OCI-LY7 (cell line): ENCODE results near the gene CCR5AS.

Experiments
- BruUV-seq: library from RNA; stranded (reverse); fragments of 400-500 nt; replicated peaks from 2 replicates; lab custom pipeline; 2021; lab: Mats Ljungman, UMichigan
- CTCF ChIA-PET: fragments of 300-600 bp; sonication (Branson Sonifier 250); formaldehyde crosslinking; loops from one replicate; lab custom pipeline; 2022; ENCODE audit warnings: antibody characterized with exemption; ENCODE audit not compliant: unreplicated experiment; lab: Charles Lee
- POLR2A ChIA-PET: fragments of 300-600 bp; sonication (Branson Sonifier 250); formaldehyde crosslinking; loops from one replicate; lab custom pipeline; 2022; ENCODE audit warnings: antibody characterized with exemption; lab: Charles Lee
- DNase-seq: peaks from one replicate; pipeline ENCODE4 v3.0.0-alpha.2; 2015; ENCODE audit warnings: low spot score
- H2AFZ ChIP-seq: fragments of 200-600 bp; sonication (generic), shearing (Covaris generic); 2 replicates; pipeline ENCODE4 v1.6.1; 2014; ENCODE audit warnings: mild to moderate bottlenecking, antibody characterized with exemption, low read length, moderate library complexity
- H3K27ac ChIP-seq: fragments of 200-600 bp; sonication (generic); 2 replicates; pipeline ENCODE4 v1.5.1; 2014; ENCODE audit warnings: mixed run types, low read depth, mild to moderate bottlenecking, moderate library complexity, low read length, inconsistent platforms; ENCODE audit not compliant: poor library complexity, severe bottlenecking
- H3K36me3 ChIP-seq: fragments of 200-600 bp; sonication (generic); 2 replicates; pipeline ENCODE4 v1.6.1; 2014; ENCODE audit warnings: mild to moderate bottlenecking, antibody characterized with exemption, low read length, moderate library complexity, mixed read lengths; ENCODE audit not compliant: insufficient read depth
- H3K4me1 ChIP-seq: fragments of 200-600 bp; sonication (generic); 2 replicates; pipeline ENCODE4 v1.5.1; 2014; ENCODE audit warnings: mild to moderate bottlenecking, low read length; ENCODE audit not compliant: insufficient read depth, poor library complexity, severe bottlenecking
- H3K4me2 ChIP-seq: fragments of 200-600 bp; sonication (generic); 2 replicates; pipeline ENCODE4 v1.6.1; 2014; ENCODE audit warnings: mild to moderate bottlenecking, low read length
- H3K4me3 ChIP-seq: fragments of 200-600 bp; sonication (generic); 2 replicates; pipeline ENCODE4 v1.5.1; 2014; ENCODE audit warnings: mild to moderate bottlenecking, low read depth, low read length; ENCODE audit not compliant: poor library complexity, severe bottlenecking
- H3K79me2 ChIP-seq: fragments of 200-600 bp; sonication (generic); 2 replicates; pipeline ENCODE4 v1.6.1; 2016; ENCODE audit warnings: low read depth, mild to moderate bottlenecking, low read length, moderate library complexity, mixed read lengths; ENCODE audit not compliant: insufficient read depth
- H3K9me2 ChIP-seq: fragments of 200-600 bp; sonication (generic); 2 replicates; pipeline ENCODE4 v1.6.1; 2016; ENCODE audit warnings: mild to moderate bottlenecking, low read length, mixed read lengths; ENCODE audit not compliant: insufficient read depth
- H3K9me3 ChIP-seq: fragments of 200-600 bp; sonication (generic); 2 replicates; pipeline ENCODE4 v1.6.1; 2014; ENCODE audit warnings: mild to moderate bottlenecking, mixed run types, low read length, mixed read lengths
- H4K20me1 ChIP-seq: fragments of 200-600 bp; sonication (generic); 2 replicates; pipeline ENCODE4 v1.6.1; 2014; ENCODE audit warnings: mild to moderate bottlenecking, antibody characterized with exemption, low read length, moderate library complexity, mixed read lengths; ENCODE audit not compliant: insufficient read depth
- EZH2phosphoT487 ChIP-seq: fragments of 200-600 bp; sonication (generic); IDR thresholded peaks from 2 replicates; pipeline ENCODE4 v1.6.1; 2018; ENCODE audit warnings: low read depth, borderline replicate concordance, mild to moderate bottlenecking, mixed run types, antibody characterized with exemption, low read length, moderate library complexity, mixed read lengths
- intact Hi-C: fragments of 100-400 bp; cut with micrococcal nuclease; formaldehyde crosslinking; loops from one replicate; pipeline ENCODE4 v1.10.0; 2022; ENCODE audit not compliant: unreplicated experiment
- TF ChIP-seq, protein P1 (sequence below): fragments of 200-600 bp; sonication (generic); conservative IDR thresholded peaks from 2 replicates; pipeline ENCODE4 v1.5.1; 2014; ENCODE audit warnings: mild to moderate bottlenecking, antibody characterized with exemption, low read length, moderate library complexity, mixed read lengths

Gene CCR5AS

DNA sequence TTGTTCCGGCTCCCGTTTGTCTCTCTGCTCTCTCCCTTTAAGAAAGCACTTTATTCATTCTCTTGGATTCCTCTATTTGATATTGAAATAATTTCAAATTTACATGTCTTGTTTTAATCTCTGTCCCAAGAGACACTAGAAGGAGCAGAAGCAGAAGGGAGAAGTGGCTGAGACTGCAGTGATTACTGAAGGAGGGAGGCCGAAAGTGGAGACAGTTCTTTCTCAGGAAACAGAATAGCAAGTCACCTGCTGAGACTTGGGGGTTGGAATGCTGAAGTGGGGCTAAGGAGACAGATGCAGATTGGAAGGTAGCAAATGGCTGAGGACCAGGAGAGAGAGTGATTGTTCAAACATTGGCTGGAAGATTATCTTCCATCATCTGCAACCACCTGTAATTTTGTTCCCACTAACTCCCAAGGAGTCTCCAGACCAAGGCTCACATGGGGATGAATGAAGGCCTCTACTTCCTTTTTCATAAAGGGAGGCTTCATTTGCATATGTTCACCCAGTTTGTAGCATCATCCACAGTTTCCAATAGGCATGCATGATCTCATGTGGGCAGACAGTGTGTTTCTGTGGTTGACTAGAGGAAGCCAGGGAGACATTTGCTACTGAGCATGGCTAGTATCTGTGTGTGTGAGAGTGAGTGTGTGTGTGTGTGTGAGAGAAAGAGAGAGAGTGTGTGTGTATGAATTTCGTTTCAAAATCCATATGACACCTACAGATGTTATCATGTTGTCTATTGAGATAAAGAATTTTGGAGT is 33.8 kb upstream of the CCR5AS start:
- no peaks in the 10 kb centered on the region for H3K36me3 ChIP-seq
- no peaks in the 10 kb centered on the region for H3K79me2 ChIP-seq
- peaks cover 7% of the 10 kb centered on the region for H3K4me1 ChIP-seq
- ChIA-PET CTCF (no interaction called here), POLR2A (no interaction called here)
- H3K9me2 ChIP-seq = no peaks in the 10 kb centered on the region
- BruUV-seq = no TSS peak
- no peak overlapping the region for H3K4me3 ChIP-seq
- no peak overlapping the region for H3K27ac ChIP-seq
- intact Hi-C loops = no loop called here
- no peaks in the 10 kb centered on the region for H4K20me1 ChIP-seq
- no peak for TF ChIP-seq EZH2phosphoT487
- TF ChIP-seq, protein P1, sequence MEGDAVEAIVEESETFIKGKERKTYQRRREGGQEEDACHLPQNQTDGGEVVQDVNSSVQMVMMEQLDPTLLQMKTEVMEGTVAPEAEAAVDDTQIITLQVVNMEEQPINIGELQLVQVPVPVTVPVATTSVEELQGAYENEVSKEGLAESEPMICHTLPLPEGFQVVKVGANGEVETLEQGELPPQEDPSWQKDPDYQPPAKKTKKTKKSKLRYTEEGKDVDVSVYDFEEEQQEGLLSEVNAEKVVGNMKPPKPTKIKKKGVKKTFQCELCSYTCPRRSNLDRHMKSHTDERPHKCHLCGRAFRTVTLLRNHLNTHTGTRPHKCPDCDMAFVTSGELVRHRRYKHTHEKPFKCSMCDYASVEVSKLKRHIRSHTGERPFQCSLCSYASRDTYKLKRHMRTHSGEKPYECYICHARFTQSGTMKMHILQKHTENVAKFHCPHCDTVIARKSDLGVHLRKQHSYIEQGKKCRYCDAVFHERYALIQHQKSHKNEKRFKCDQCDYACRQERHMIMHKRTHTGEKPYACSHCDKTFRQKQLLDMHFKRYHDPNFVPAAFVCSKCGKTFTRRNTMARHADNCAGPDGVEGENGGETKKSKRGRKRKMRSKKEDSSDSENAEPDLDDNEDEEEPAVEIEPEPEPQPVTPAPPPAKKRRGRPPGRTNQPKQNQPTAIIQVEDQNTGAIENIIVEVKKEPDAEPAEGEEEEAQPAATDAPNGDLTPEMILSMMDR = no peak
- DNase-seq = no peak
- no peaks in the 10 kb centered on the region for H3K9me3 ChIP-seq
- H2AFZ ChIP-seq = no peak overlapping the region
- H3K4me2 ChIP-seq = no peak overlapping the region; the same call in 1 of the 2 replicates

DNA sequence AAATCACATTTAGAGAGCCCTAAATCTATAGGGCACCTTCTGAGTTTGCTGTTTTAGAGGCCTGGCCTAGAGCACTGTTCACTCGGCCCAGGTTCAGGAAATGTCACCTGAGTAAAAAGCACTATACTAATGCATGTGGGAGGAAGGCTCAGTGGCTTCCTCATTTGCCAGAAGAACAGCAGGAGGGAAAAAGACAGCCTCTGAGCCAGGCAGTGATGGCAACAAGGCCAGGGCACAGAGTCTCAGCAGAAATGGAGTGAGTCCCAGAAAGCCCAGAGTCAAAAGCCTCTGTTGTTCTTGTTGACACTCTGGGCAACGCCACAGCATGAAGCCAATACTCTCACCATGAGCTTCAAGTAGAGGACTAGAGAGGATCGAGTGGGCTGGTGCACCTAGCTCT is 32.0 kb upstream of the CCR5AS start:
- POLR2A ChIA-PET = no interaction called here
- BruUV-seq = no TSS peak

More for the DNA sequence above, 32.0 kb upstream of the CCR5AS start:
- no peaks in the 10 kb centered on the region for H3K9me2 ChIP-seq
- CTCF ChIA-PET = no interaction called here
- TF ChIP-seq, protein P1 = no peak
- TF ChIP-seq EZH2phosphoT487 = no peak
- peaks cover 7% of the 10 kb centered on the region for H3K4me1 ChIP-seq
- no peaks in the 10 kb centered on the region for H3K36me3 ChIP-seq
- intact Hi-C loops = no loop called here
- no peaks in the 10 kb centered on the region for H3K9me3 ChIP-seq
- H2AFZ ChIP-seq = no peak overlapping the region
- no peaks in the 10 kb centered on the region for H4K20me1 ChIP-seq
- H3K27ac ChIP-seq = no peak overlapping the region
- no peak overlapping the region for H3K4me2 ChIP-seq
- H3K4me3 ChIP-seq = no peak overlapping the region
- DNase-seq = no peak
- no peaks in the 10 kb centered on the region for H3K79me2 ChIP-seq
